HepG2 (cell line): Measurements from ENCODE around the gene ARHGEF4. TPM values are rescaled to one million over a fixed set of nuclear protein-coding genes. Genes with fewer than 3 reads are reported as not detected.

ENCODE experiments used
- ATF7-NPFF ChIP-seq: sonication (generic); formaldehyde crosslinking; IDR thresholded peaks from 2 replicates; pipeline ENCODE4 v1.8.1; 2023; ENCODE audit warnings: mild to moderate bottlenecking, low read depth, missing genetic modification reagents, moderate library complexity
- DNMT1 ChIP-seq: sonication (generic); formaldehyde crosslinking; IDR thresholded peaks from 2 replicates; pipeline ENCODE4 v1.5.1; 2020; ENCODE audit warnings: mild to moderate bottlenecking, missing genetic modification reagents
- HDAC2 ChIP-seq: sonication (generic); formaldehyde crosslinking; IDR thresholded peaks from 2 replicates; pipeline ENCODE4 v1.4.0; 2020; ENCODE audit warnings: missing genetic modification reagents
- HNRNPK ChIP-seq: fragments of 200-400 bp; formaldehyde crosslinking; IDR thresholded peaks from 2 replicates; pipeline ENCODE4 v1.6.1; 2018; ENCODE audit warnings: low read length, low read depth, moderate library complexity, mild to moderate bottlenecking; ENCODE audit not compliant: poor library complexity, severe bottlenecking
- ISL2 ChIP-seq: sonication (generic); formaldehyde crosslinking; IDR thresholded peaks from 2 replicates; pipeline ENCODE4 v1.5.0; 2020; ENCODE audit warnings: missing genetic modification reagents
- KLF12 ChIP-seq: sonication (generic); formaldehyde crosslinking; IDR thresholded peaks from 2 replicates; pipeline ENCODE4 v1.4.0; 2020; ENCODE audit warnings: missing genetic modification reagents, borderline replicate concordance
- MBNL3 ChIP-seq: fragments of 250-450 bp; sonication (Bioruptor Pico); conservative IDR thresholded peaks from 2 replicates; pipeline ENCODE4 v1.8.0; 2022; ENCODE audit warnings: mild to moderate bottlenecking, inconsistent platforms
- MYNN ChIP-seq: sonication (generic); formaldehyde crosslinking; IDR thresholded peaks from 2 replicates; pipeline ENCODE4 v1.4.0; 2020; ENCODE audit warnings: mild to moderate bottlenecking, low read depth, missing genetic modification reagents
- NR3C1 ChIP-seq: sonication (generic); formaldehyde crosslinking; IDR thresholded peaks from 2 replicates; pipeline ENCODE4 v1.4.0; 2020; ENCODE audit warnings: missing genetic modification reagents
- PLRG1 ChIP-seq: fragments of 450-650 bp; conservative IDR thresholded peaks from 2 replicates; pipeline ENCODE4 v1.6.1; 2016
- PRDM15 ChIP-seq: sonication (generic); formaldehyde crosslinking; IDR thresholded peaks from 2 replicates; pipeline ENCODE4 v1.4.0; 2020; ENCODE audit warnings: missing genetic modification reagents
- RAD21 ChIP-seq: fragments of 450-650 bp; formaldehyde crosslinking; IDR thresholded peaks from 2 replicates; pipeline ENCODE4 v1.5.0; 2020; ENCODE audit warnings: mild to moderate bottlenecking
- RFXAP ChIP-seq: sonication (generic); formaldehyde crosslinking; IDR thresholded peaks from 2 replicates; pipeline ENCODE4 v1.4.0; 2020; ENCODE audit warnings: missing genetic modification reagents, borderline replicate concordance
- SPEN ChIP-seq: sonication (generic); formaldehyde crosslinking; IDR thresholded peaks from 2 replicates; pipeline ENCODE4 v1.5.1; 2020; ENCODE audit warnings: low read depth, mild to moderate bottlenecking, missing genetic modification reagents
- TFDP1 ChIP-seq: IDR thresholded peaks from 2 replicates; pipeline ENCODE4 v1.6.1; 2016; ENCODE audit warnings: missing compliant biosample characterization, missing genetic modification reagents, borderline replicate concordance
- THYN1 ChIP-seq: sonication (generic); formaldehyde crosslinking; IDR thresholded peaks from 2 replicates; pipeline ENCODE4 v1.8.1; 2023; ENCODE audit warnings: low read depth, mild to moderate bottlenecking, moderate library complexity, missing genetic modification reagents, borderline replicate concordance
- ZC3H4 ChIP-seq: sonication (generic); formaldehyde crosslinking; IDR thresholded peaks from 2 replicates; pipeline ENCODE4 v1.4.0; 2020; ENCODE audit warnings: missing genetic modification reagents, borderline replicate concordance
- ZNF296 ChIP-seq: sonication (generic); formaldehyde crosslinking; conservative IDR thresholded peaks from 2 replicates; pipeline ENCODE4 v1.5.0; 2020; ENCODE audit warnings: mild to moderate bottlenecking, missing genetic modification reagents
- ZNF639 ChIP-seq: conservative IDR thresholded peaks from 2 replicates; pipeline ENCODE4 v1.6.1; 2018; ENCODE audit warnings: missing genetic modification reagents
- ZNF709 ChIP-seq: sonication (generic); formaldehyde crosslinking; IDR thresholded peaks from 2 replicates; pipeline ENCODE4 v1.5.0; 2020; ENCODE audit warnings: mild to moderate bottlenecking, missing genetic modification reagents
- ZNF878 ChIP-seq: sonication (generic); formaldehyde crosslinking; IDR thresholded peaks from 2 replicates; pipeline ENCODE4 v1.8.1; 2023; ENCODE audit warnings: mild to moderate bottlenecking, missing genetic modification reagents, moderate library complexity
- ZSCAN30 ChIP-seq: sonication (generic); formaldehyde crosslinking; IDR thresholded peaks from 2 replicates; pipeline ENCODE4 v1.5.0; 2020; ENCODE audit warnings: mild to moderate bottlenecking, missing genetic modification reagents
- ZSCAN9 ChIP-seq: IDR thresholded peaks from 2 replicates; pipeline ENCODE4 v1.6.1; 2016; ENCODE audit warnings: borderline replicate concordance
- polyA plus RNA-seq, 8 experiments: library from polyadenylated mRNA; depleted of rRNA in 3 of 8; stranded (reverse) in 7 of 8; unstranded in 1 of 8; fragments of >200 nt; fragmentation: Illumina TruSeq in 4 of 8; extraction: Trizol in 4 of 8; gene quantifications; 2 replicates each; pipeline versions ENCODE4 v1.2.1 to v1.2.3, GENCODE V29; 2011 to 2016; ENCODE audit warnings: low read depth in 4 of 8, missing spikeins in 1 of 8, mixed read lengths in 1 of 8; ENCODE audit not compliant: insufficient read depth in 1 of 8
- total RNA-seq, 5 experiments: library from RNA; depleted of rRNA; stranded (reverse); fragments of >200 nt; fragmentation: Illumina TruSeq; extraction: Trizol; gene quantifications; 2 replicates each; pipeline ENCODE4 v1.2.3, GENCODE V29; 2016; ENCODE audit warnings: low read depth in 1 of 5

ARHGEF4 gene
- total and polyA plus RNA-seq, 2 of the 13 experiments (the other 11 are each of a cell fraction or from before 2014, with no cell fraction given): 0.11 to 0.13 TPM

GRCh38 chr2:131093006-131093695, 256.4 kb downstream of the ARHGEF4 start, which contains the start of gene FAM168B (continued):
- TF ChIP-seq HNRNPK (peak; percentile 41), ZNF709 (peak; percentile 90), ZNF296 (CRISPR knock-in tag) (no peak), MBNL3 (CRISPR knock-in tag) (no peak), TFDP1 (CRISPR knock-in tag) (peak; percentile 65), ATF7-NPFF (peak; percentile 97), RAD21 (CRISPR knock-in tag) (peak; percentile 87), ISL2 (CRISPR knock-in tag) (peak; percentile 42; the same call in 1 of the 2 replicates), ZC3H4 (no peak), ZSCAN9 (CRISPR knock-in tag) (no peak; the same call in 1 of the 2 replicates), THYN1 (no peak), MYNN (CRISPR knock-in tag) (no peak), ZSCAN30 (CRISPR knock-in tag) (no peak), DNMT1 (CRISPR knock-in tag) (peak; percentile 95), ZNF639 (CRISPR knock-in tag) (peak; percentile 82; the same call in 1 of the 2 replicates), PLRG1 (no peak), ZNF878 (no peak), KLF12 (peak; percentile 77), HDAC2 (CRISPR knock-in tag) (no peak), NR3C1 (no peak), SPEN (CRISPR knock-in tag) (peak; percentile 93), PRDM15 (CRISPR knock-in tag) (0 out of 2 replicates have a peak, but pooled peaks have one; percentile 19), RFXAP (CRISPR knock-in tag) (peak; percentile 58; the same call in 1 of the 2 replicates)
